Keratinocyte (primary cell): ENCODE measurements around the gene PRRC1.

Source experiments
- CTCF ChIP-seq, 3 experiments: IDR thresholded peaks in 1 of 3; conservative IDR thresholded peaks in 1 of 3; optimal IDR thresholded peaks in 1 of 3; 2 replicates in 2 of 3; 3 replicates in 1 of 3; pipeline versions ENCODE3 to v1.5.1; 2011; ENCODE audit warnings: low read length in 3 of 3, mild to moderate bottlenecking in 3 of 3, moderate library complexity in 2 of 3, control low read depth in 1 of 3, inconsistent platforms in 1 of 3; ENCODE audit not compliant: insufficient read depth in 2 of 3; ENCODE audit errors: extremely low read depth in 1 of 3
- EZH2 ChIP-seq: IDR thresholded peaks from one replicate; pipeline ENCODE4 v1.6.1; 2012; ENCODE audit warnings: inconsistent platforms, mild to moderate bottlenecking, low read length, moderate library complexity

- no peak for TF ChIP-seq EZH2
- no peak for TF ChIP-seq CTCF (optimal IDR thresholded peaks at IDR 0.05 in 1 of 3, IDR thresholded peaks at IDR 0.05 in 1 of 3, conservative IDR thresholded peaks at IDR 0.05 in 1 of 3; ENCODE audit: extremely low read depth in 1 of 3, insufficient read depth in 2 of 3, low read length in 3 of 3)
Measured at GRCh38 chr5:127518319-127518621, 830 bp downstream of the PRRC1 start.
